DMS 273 (cell line): ENCODE results near the gene GPC3.
A peak's percentile ranks its signal among the peaks of the same experiment; 100 is the strongest.

Source experiments
- DNase-seq: peaks from one replicate; lab custom pipeline; 2025; ENCODE audit not compliant: unreplicated experiment; lab: John Stamatoyannopoulos, UW

Gene GPC3

GRCh38 chrX:133933316-133933715 lies 52.1 kb downstream of the GPC3 start:
- DNase-seq: no peak

- no peak for DNase-seq
Observed at GRCh38 chrX:133929836-133930464, 55.4 kb downstream of the GPC3 start.

GRCh38 chrX:133928365-133928764 lies 57.0 kb downstream of the GPC3 start:
- no peak for DNase-seq

- no peak for DNase-seq
Observed at GRCh38 chrX:133926809-133927208, 58.6 kb downstream of the GPC3 start.

GRCh38 chrX:133926099-133926498 lies 59.3 kb downstream of the GPC3 start:
- no peak for DNase-seq

GRCh38 chrX:133924548-133924947 lies 60.8 kb downstream of the GPC3 start:
- DNase-seq: no peak

GRCh38 chrX:133923548-133923947 lies 61.8 kb downstream of the GPC3 start:
- no peak for DNase-seq

GRCh38 chrX:133923113-133923512 lies 62.3 kb downstream of the GPC3 start:
- DNase-seq: no peak

- peak; percentile 52 for DNase-seq
Observed at GRCh38 chrX:133922390-133922771, 63.0 kb downstream of the GPC3 start.

GRCh38 chrX:133921764-133922389 lies 63.5 kb downstream of the GPC3 start:
- peak; percentile 91 for DNase-seq

GRCh38 chrX:133921086-133921485 lies 64.3 kb downstream of the GPC3 start:
- no peak for DNase-seq

GRCh38 chrX:133918361-133918771 lies 67.0 kb downstream of the GPC3 start:
- DNase-seq: no peak

- no peak for DNase-seq
Observed at GRCh38 chrX:133916984-133917722, 68.2 kb downstream of the GPC3 start.

GRCh38 chrX:133913658-133914388 lies 71.6 kb downstream of the GPC3 start:
- DNase-seq: no peak

GRCh38 chrX:133913009-133913408 lies 72.4 kb downstream of the GPC3 start:
- DNase-seq: no peak

GRCh38 chrX:133911825-133912495 lies 73.4 kb downstream of the GPC3 start:
- no peak for DNase-seq

GRCh38 chrX:133910539-133910938 lies 74.9 kb downstream of the GPC3 start:
- DNase-seq: no peak

GRCh38 chrX:133909888-133910287 lies 75.5 kb downstream of the GPC3 start:
- DNase-seq: peak; percentile 13

- DNase-seq: no peak
Observed at GRCh38 chrX:133908223-133908955, 77.0 kb downstream of the GPC3 start.

GRCh38 chrX:133907606-133908005 lies 77.8 kb downstream of the GPC3 start:
- no peak for DNase-seq
